ENCODE results near the gene ZNF3. TPM values are rescaled to one million over a fixed set of nuclear protein-coding genes. Genes with fewer than 3 reads are reported as not detected.

The ZNF3 gene
- polyA plus RNA-seq, 4 donors: 20.3 to 55.2 (median 27.2) TPM

DNA sequence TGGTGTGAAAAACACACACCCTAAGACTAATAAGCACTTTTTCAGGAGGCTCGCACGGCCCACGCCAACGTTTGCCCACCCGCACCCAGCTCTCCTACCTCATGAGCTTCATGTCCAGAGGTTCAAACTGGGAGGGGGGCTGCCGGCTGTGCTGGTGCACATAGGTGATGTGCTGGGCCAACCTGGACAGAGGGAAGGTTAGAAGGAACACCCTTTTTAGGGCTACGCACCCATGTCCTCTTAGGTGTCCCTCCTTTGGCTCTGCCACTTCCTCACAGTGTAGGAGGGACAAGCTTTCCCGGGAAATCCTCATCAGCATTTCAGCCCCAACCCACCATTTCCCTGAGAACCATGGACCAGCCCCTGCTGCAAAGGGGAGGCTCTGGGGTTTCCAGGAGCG lies 13.8 kb upstream of the ZNF3 start:
- FAIRE-seq (no peak), DNase-seq (no peak)
- Histone ChIP-seq H3K4me3 (ENCODE audit: low read depth in 1 of 3, low read length in 3 of 3) (no peak overlapping the region), H3K4me1 (ENCODE audit: control insufficient read depth in 3 of 3, insufficient read depth in 2 of 3, low read depth in 1 of 3, low read length in 2 of 3) (peaks cover 3 to 11% (median 6%) of the 10 kb centered on the region in 3 donors), H3K27me3 (ENCODE audit: control insufficient read depth in 3 of 3, insufficient read depth in 3 of 3, low read length in 3 of 3) (no peaks in the 10 kb centered on the region), H3K27ac (ENCODE audit: low read depth in 1 of 3, low read length in 2 of 3) (no peak overlapping the region), H3K36me3 (ENCODE audit: control insufficient read depth in 3 of 3, insufficient read depth in 2 of 3, low read depth in 1 of 3, low read length in 3 of 3) (peaks cover 41 to 85% (median 46%) of the 10 kb centered on the region in 3 donors), H3K9me3 (ENCODE audit: control insufficient read depth in 2 of 2, insufficient read depth in 1 of 2, low read depth in 1 of 2, low read length in 1 of 2) (no peaks in the 10 kb centered on the region)
- WGBS, 3 donors: 79 to 85% (median 82%) methylated on average over 9 of the region's 9 CpGs

DNA sequence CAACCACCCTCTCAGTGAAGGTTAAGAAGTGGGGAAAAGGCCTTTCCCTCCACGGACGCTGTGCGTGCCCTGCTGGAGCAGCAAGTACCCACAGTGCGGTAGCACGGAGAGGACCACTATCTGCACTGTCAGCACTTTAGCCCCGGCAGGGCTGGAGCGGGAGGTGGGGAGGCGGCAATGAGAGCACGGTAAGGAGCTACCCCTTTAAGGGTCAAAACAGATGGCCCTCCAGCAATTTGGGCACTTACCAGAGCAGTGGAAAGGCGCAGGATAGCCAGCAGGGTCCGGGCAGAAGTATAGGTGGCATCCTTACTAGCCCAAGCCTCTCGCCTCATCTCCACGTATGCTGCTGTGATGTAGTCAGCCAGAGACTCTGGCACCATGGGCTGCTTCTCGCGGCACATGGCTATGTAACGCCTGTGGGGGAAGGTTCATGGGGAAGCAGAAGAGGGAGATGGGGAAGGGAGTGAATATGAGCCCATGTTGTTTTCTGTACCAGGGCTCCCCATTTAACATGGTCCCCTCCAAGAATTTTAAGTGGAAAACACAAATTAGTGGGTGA lies 12.5 kb upstream of the ZNF3 start:
- no peak overlapping the region for H3K27ac ChIP-seq (ENCODE audit: low read depth in 1 of 3, low read length in 2 of 3)
- H3K27me3 ChIP-seq (ENCODE audit: control insufficient read depth in 3 of 3, insufficient read depth in 3 of 3, low read length in 3 of 3): no peaks in the 10 kb centered on the region
- DNase-seq: no peak
- no peak overlapping the region for H3K4me3 ChIP-seq (ENCODE audit: low read depth in 1 of 3, low read length in 3 of 3)
- WGBS, 3 donors: 84 to 88% (median 85%) methylated on average over 16 of the region's 16 CpGs
- peaks cover 0 to 10% (median 0%) of the 10 kb centered on the region in 3 donors for H3K4me1 ChIP-seq (ENCODE audit: control insufficient read depth in 3 of 3, insufficient read depth in 2 of 3, low read depth in 1 of 3, low read length in 2 of 3)
- H3K9me3 ChIP-seq (ENCODE audit: control insufficient read depth in 2 of 2, insufficient read depth in 1 of 2, low read depth in 1 of 2, low read length in 1 of 2): no peaks in the 10 kb centered on the region
- FAIRE-seq: no peak
- peaks cover 41 to 80% (median 46%) of the 10 kb centered on the region in 3 donors for H3K36me3 ChIP-seq (ENCODE audit: control insufficient read depth in 3 of 3, insufficient read depth in 2 of 3, low read depth in 1 of 3, low read length in 3 of 3)

DNA sequence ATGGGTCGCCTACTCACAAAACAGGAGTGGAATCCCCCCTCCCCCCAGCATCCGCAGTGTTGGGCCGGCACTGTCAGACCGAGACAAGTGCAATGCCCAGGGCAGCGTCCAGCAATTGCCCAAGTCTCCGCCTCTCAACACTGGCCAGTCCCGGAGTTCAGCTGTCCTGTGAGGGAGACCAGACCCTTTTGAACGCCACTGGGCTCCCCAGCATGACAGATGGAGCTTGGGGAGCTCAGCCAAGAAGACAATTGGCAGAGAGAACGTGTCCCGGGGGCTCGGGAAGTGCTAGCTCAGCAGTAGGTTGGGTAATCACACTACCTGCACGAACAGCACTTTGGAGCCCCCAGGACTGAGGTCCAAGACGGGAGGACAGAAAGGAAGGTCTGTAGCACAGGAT lies 12.0 kb upstream of the ZNF3 start:
- no peak for FAIRE-seq

DNA sequence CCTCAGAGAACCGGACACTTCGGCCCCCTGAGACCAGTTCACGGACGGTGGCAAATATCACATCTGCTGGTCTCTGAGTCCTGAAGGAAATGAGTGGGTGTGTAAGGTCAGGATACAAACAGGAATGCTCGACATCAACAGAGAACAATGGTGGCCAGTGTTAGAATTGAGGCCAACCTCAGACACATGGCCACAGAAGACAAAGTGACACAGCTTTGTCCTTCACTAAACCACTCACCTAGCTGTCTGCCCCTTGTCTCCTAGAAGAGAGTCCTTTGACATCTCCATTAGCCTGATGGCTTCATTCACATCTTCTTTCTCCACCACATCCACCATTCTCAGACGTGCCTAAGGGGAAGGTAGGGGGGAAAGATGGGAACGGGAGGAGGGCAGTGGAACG lies 11.5 kb upstream of the ZNF3 start:
- H3K27me3 ChIP-seq (ENCODE audit: control insufficient read depth in 3 of 3, insufficient read depth in 3 of 3, low read length in 3 of 3): no peaks in the 10 kb centered on the region
- no peaks in the 10 kb centered on the region for H3K9me3 ChIP-seq (ENCODE audit: control insufficient read depth in 2 of 2, insufficient read depth in 1 of 2, low read depth in 1 of 2, low read length in 1 of 2)
- no peak overlapping the region for H3K27ac ChIP-seq (ENCODE audit: low read depth in 1 of 3, low read length in 2 of 3)
- H3K4me3 ChIP-seq (ENCODE audit: low read depth in 1 of 3, low read length in 3 of 3): no peak overlapping the region
- FAIRE-seq: no peak
- H3K4me1 ChIP-seq (ENCODE audit: control insufficient read depth in 3 of 3, insufficient read depth in 2 of 3, low read depth in 1 of 3, low read length in 2 of 3): peaks cover 0 to 13% (median 0%) of the 10 kb centered on the region in 3 donors
- H3K36me3 ChIP-seq (ENCODE audit: control insufficient read depth in 3 of 3, insufficient read depth in 2 of 3, low read depth in 1 of 3, low read length in 3 of 3): peaks cover 35 to 72% (median 40%) of the 10 kb centered on the region in 3 donors
- DNase-seq: no peak
- 57 to 69% (median 64%) methylated on average over 7 to 8 of the region's 8 CpGs for WGBS, 3 donors

More for the DNA sequence above, 12.0 kb upstream of the ZNF3 start:
- H3K27ac ChIP-seq (ENCODE audit: low read depth in 1 of 3, low read length in 2 of 3): no peak overlapping the region
- no peaks in the 10 kb centered on the region for H3K27me3 ChIP-seq (ENCODE audit: control insufficient read depth in 3 of 3, insufficient read depth in 3 of 3, low read length in 3 of 3)
- DNase-seq: no peak
- no peaks in the 10 kb centered on the region for H3K9me3 ChIP-seq (ENCODE audit: control insufficient read depth in 2 of 2, insufficient read depth in 1 of 2, low read depth in 1 of 2, low read length in 1 of 2)
- H3K36me3 ChIP-seq (ENCODE audit: control insufficient read depth in 3 of 3, insufficient read depth in 2 of 3, low read depth in 1 of 3, low read length in 3 of 3): peaks cover 40 to 76% (median 44%) of the 10 kb centered on the region in 3 donors
- 63 to 76% (median 73%) methylated on average over 12 to 13 of the region's 13 CpGs for WGBS, 3 donors
- no peak overlapping the region for H3K4me3 ChIP-seq (ENCODE audit: low read depth in 1 of 3, low read length in 3 of 3)
- H3K4me1 ChIP-seq (ENCODE audit: control insufficient read depth in 3 of 3, insufficient read depth in 2 of 3, low read depth in 1 of 3, low read length in 2 of 3): peaks cover 0 to 8% (median 0%) of the 10 kb centered on the region in 3 donors

DNA sequence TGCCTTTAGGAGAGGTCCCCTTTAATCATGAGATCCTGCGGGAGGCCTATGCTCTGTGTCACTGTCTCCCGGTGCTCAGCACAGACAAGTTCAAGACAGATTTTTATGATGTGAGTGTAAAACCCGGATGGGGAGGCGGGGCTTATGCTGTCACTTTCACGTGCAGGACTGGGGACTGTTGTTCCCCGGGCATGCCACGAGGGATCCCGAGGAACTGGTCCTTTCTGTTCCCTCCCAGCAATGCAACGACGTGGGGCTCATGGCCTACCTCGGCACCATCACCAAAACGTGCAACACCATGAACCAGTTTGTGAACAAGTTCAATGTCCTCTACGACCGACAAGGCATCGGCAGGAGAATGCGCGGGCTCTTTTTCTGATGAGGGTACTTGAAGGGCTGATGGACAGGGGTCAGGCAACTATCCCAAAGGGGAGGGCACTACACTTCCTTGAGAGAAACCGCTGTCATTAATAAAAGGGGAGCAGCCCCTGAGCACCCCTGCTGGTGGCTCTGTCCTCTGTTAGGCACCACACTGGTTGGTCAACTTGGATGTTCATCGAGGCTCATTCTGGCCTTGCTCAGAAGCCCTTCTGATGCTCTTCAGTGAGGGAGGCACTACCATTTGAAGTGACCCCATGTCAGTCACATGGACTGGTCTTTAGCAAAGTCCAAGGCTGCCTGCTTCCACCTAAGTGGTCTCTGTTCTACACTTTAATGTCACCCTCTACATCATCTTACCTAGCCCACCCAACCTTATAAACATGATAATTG lies 10.1 kb upstream of the ZNF3 start:
- peaks cover 0 to 15% (median 0%) of the 10 kb centered on the region in 3 donors for H3K4me1 ChIP-seq (ENCODE audit: control insufficient read depth in 3 of 3, insufficient read depth in 2 of 3, low read depth in 1 of 3, low read length in 2 of 3)
- peaks cover 25 to 57% (median 35%) of the 10 kb centered on the region in 3 donors for H3K36me3 ChIP-seq (ENCODE audit: control insufficient read depth in 3 of 3, insufficient read depth in 2 of 3, low read depth in 1 of 3, low read length in 3 of 3)
- 52 to 61% (median 61%) methylated on average over 19 of the region's 19 CpGs for WGBS, 3 donors
- no peak overlapping the region for H3K27ac ChIP-seq (ENCODE audit: low read depth in 1 of 3, low read length in 2 of 3)
- H3K4me3 ChIP-seq (ENCODE audit: low read depth in 1 of 3, low read length in 3 of 3): no peak overlapping the region
- FAIRE-seq (no peak), DNase-seq (no peak)
- no peaks in the 10 kb centered on the region for H3K27me3 ChIP-seq (ENCODE audit: control insufficient read depth in 3 of 3, insufficient read depth in 3 of 3, low read length in 3 of 3)
- no peaks in the 10 kb centered on the region for H3K9me3 ChIP-seq (ENCODE audit: control insufficient read depth in 2 of 2, insufficient read depth in 1 of 2, low read depth in 1 of 2, low read length in 1 of 2)

DNA sequence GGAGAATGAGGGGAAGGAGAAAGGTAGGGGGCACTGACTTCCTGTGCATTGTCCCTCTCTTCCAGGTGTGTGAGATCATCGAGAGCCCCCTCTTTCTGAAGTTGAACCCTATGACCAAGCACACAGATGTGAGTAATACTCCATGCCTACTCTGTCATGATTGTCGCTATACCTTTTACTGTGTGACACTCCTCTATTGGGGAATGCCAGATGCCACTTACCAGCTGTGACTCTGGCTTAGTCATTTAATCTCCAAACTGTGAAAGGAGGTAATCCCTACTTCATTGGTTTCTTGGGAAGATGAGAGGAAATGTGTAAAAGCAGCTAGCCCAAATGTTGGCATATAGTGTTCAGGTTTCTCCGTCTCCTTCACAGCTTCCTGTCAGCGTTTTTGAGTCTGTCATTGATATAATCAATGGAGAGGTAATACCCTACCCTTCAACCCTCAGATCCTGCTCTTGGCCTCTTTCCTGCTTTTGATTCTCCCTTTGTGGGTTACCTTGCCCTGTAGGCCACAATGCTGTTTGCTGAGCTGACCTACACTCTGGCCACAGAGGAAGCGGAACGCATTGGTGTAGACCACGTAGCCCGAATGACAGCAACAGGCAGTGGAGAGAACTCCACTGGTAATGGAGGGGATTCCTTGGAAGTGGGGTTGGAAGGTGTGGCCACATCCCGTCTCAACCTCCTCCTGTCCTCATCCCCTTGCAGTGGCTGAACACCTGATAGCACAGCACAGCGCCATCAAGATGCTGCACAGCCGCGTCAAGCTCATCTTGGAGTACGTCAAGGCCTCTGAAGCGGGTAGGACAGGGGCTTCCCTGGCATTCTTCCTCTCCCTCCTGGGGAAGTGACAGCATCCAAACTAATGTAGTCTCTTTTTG lies 9.2 kb upstream of the ZNF3 start:
- no peak for FAIRE-seq
- H3K4me1 ChIP-seq (ENCODE audit: control insufficient read depth in 3 of 3, insufficient read depth in 2 of 3, low read depth in 1 of 3, low read length in 2 of 3): peaks cover 0 to 15% (median 0%) of the 10 kb centered on the region in 3 donors
- H3K4me3 ChIP-seq (ENCODE audit: low read depth in 1 of 3, low read length in 3 of 3): no peak overlapping the region
- WGBS, 3 donors: 86 to 90% (median 87%) methylated on average over 14 of the region's 14 CpGs
- no peak overlapping the region for H3K27ac ChIP-seq (ENCODE audit: low read depth in 1 of 3, low read length in 2 of 3)
- no peaks in the 10 kb centered on the region for H3K9me3 ChIP-seq (ENCODE audit: control insufficient read depth in 2 of 2, insufficient read depth in 1 of 2, low read depth in 1 of 2, low read length in 1 of 2)
- no peaks in the 10 kb centered on the region for H3K27me3 ChIP-seq (ENCODE audit: control insufficient read depth in 3 of 3, insufficient read depth in 3 of 3, low read length in 3 of 3)
- DNase-seq: no peak
- peaks cover 17 to 49% (median 28%) of the 10 kb centered on the region in 3 donors for H3K36me3 ChIP-seq (ENCODE audit: control insufficient read depth in 3 of 3, insufficient read depth in 2 of 3, low read depth in 1 of 3, low read length in 3 of 3)

DNA sequence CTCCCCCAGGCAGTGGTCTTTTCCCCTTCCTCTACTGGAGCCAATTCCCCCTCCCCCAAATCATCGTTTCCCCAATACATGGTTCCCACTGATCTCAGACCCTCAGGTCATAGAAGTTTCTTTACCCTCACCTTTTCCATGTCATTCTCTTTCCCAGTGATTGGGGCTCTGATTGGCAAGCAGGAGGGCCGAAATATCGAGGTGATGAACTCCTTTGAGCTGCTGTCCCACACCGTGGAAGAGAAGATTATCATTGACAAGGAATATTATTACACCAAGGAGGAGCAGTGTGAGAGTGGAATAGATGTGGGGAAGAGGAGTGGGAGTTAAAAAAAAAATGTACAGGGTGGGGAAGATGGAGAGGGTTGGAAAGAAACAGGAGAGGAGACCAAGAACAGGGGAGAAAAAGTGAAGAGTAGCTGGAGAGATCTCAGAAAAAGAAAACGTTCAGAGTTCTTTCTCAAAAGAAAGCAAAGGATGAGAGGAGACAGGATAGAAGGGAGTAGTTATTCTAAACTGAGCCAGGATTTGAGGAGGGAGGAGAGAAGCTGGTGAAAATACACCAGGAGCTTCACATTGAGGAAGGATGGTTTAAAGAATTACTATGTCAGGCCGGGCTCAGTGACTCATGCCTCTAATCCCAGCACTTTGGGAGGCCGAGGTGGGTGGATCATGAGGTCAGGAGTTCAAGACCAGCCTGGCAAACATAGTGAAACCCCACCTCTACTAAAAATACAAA lies 8.1 kb upstream of the ZNF3 start:
- Histone ChIP-seq H3K4me1 (ENCODE audit: control insufficient read depth in 3 of 3, insufficient read depth in 2 of 3, low read depth in 1 of 3, low read length in 2 of 3) (peaks cover 0 to 15% (median 0%) of the 10 kb centered on the region in 3 donors), H3K4me3 (ENCODE audit: low read depth in 1 of 3, low read length in 3 of 3) (peak overlapping the region; percentile 47 to 99 (median 91)), H3K27ac (ENCODE audit: low read depth in 1 of 3, low read length in 2 of 3) (peak overlapping the region; percentile 6 to 74 (median 67)), H3K9me3 (ENCODE audit: control insufficient read depth in 2 of 2, insufficient read depth in 1 of 2, low read depth in 1 of 2, low read length in 1 of 2) (no peaks in the 10 kb centered on the region), H3K27me3 (ENCODE audit: control insufficient read depth in 3 of 3, insufficient read depth in 3 of 3, low read length in 3 of 3) (no peaks in the 10 kb centered on the region), H3K36me3 (ENCODE audit: control insufficient read depth in 3 of 3, insufficient read depth in 2 of 3, low read depth in 1 of 3, low read length in 3 of 3) (peaks cover 12 to 38% (median 24%) of the 10 kb centered on the region in 3 donors)
- DNase-seq: no peak
- WGBS, 3 donors: 9 to 30% (median 23%) methylated on average over 7 of the region's 7 CpGs
- no peak for FAIRE-seq
